Stomach (tissue), 4 donors: ENCODE data around the gene SERPINB4.

ENCODE experiments used
- EP300 ChIP-seq: sonication (generic); formaldehyde crosslinking; IDR thresholded peaks from one replicate; pipeline ENCODE4 v1.6.1; 2017; ENCODE audit warnings: antibody characterized with exemption
- POLR2A ChIP-seq, 4 donors: fragments of 450-650 bp; IDR thresholded peaks; one replicate each; pipeline ENCODE4 v1.6.1; 2016; ENCODE audit warnings: antibody characterized with exemption in 4 of 4, control low read depth in 2 of 4, mild to moderate bottlenecking in 1 of 4, moderate library complexity in 1 of 4
- POLR2AphosphoS5 ChIP-seq, 3 donors: sonication (generic); formaldehyde crosslinking; IDR thresholded peaks; one replicate each; pipeline ENCODE4 v1.6.1; 2016; ENCODE audit warnings: antibody characterized with exemption in 3 of 3
- TF ChIP-seq, protein P1 (sequence below), 7 experiments: fragments of 450-650 bp in 4 of 7; fragments of 200-600 bp in 3 of 7; sonication (generic) in 3 of 7; IDR thresholded peaks; one replicate each; pipeline ENCODE4 v1.5.1; 2016 to 2019; ENCODE audit warnings: antibody characterized with exemption in 7 of 7, control low read depth in 2 of 7, mild to moderate bottlenecking in 1 of 7

DNA sequence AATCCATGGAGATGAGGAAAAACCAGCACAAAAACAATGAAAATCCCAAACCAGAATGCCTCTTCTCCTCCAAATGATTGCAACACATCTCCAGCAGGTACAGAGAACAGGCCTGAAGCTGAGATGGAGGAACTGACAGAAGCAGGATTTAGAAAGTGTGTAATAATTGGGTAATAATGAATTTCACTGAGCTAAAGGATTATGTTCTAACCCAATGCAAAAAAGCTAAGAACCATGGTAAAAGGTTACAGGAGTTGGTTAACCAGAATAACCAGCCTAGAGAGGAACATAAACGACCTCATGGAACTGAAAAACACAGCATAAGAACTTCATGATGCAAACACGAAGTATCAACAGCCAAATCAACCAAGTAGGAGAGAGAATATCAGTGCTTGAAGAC lies 45.0 kb upstream of the SERPINB4 start:
- TF ChIP-seq, protein P1, sequence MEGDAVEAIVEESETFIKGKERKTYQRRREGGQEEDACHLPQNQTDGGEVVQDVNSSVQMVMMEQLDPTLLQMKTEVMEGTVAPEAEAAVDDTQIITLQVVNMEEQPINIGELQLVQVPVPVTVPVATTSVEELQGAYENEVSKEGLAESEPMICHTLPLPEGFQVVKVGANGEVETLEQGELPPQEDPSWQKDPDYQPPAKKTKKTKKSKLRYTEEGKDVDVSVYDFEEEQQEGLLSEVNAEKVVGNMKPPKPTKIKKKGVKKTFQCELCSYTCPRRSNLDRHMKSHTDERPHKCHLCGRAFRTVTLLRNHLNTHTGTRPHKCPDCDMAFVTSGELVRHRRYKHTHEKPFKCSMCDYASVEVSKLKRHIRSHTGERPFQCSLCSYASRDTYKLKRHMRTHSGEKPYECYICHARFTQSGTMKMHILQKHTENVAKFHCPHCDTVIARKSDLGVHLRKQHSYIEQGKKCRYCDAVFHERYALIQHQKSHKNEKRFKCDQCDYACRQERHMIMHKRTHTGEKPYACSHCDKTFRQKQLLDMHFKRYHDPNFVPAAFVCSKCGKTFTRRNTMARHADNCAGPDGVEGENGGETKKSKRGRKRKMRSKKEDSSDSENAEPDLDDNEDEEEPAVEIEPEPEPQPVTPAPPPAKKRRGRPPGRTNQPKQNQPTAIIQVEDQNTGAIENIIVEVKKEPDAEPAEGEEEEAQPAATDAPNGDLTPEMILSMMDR (IDR thresholded peaks at IDR 0.05) = no peak
- no peak for TF ChIP-seq EP300
- TF ChIP-seq POLR2A (IDR thresholded peaks at IDR 0.05) = no peak
- no peak for TF ChIP-seq POLR2AphosphoS5 (IDR thresholded peaks at IDR 0.05)
